Amygdala (tissue), 56 donors: Measurements from ENCODE around the gene ABI1.
"Not testable (repeated sequence)": the region's sequence is repeated elsewhere in the genome, so short reads cannot be mapped to it uniquely, and the experiment has no call there.

ENCODE experiments used
- DNase-seq, 56 donors: peaks; one replicate each; lab custom pipeline; 2025; lab: John Stamatoyannopoulos, UW

ABI1 gene

DNA sequence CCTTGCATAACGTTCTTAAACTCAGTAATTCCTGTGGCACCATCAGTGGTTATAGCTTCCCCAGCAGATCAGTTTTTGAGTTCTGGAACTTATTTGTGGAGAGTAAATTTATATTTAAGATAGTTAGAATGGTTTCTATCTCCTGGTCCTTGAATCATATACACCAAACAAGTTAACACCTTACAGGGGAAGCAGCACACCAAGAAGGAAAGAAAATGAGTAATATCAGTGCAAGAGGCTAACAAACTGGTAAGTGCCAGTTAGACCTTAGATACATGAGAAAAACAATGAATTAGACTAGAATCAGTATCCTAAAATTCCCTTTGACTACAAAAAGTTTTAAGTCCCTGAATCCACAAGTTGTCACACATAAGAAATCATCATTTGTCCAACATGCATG is 54.2 kb downstream of the ABI1 start:
- no peak for DNase-seq

DNA sequence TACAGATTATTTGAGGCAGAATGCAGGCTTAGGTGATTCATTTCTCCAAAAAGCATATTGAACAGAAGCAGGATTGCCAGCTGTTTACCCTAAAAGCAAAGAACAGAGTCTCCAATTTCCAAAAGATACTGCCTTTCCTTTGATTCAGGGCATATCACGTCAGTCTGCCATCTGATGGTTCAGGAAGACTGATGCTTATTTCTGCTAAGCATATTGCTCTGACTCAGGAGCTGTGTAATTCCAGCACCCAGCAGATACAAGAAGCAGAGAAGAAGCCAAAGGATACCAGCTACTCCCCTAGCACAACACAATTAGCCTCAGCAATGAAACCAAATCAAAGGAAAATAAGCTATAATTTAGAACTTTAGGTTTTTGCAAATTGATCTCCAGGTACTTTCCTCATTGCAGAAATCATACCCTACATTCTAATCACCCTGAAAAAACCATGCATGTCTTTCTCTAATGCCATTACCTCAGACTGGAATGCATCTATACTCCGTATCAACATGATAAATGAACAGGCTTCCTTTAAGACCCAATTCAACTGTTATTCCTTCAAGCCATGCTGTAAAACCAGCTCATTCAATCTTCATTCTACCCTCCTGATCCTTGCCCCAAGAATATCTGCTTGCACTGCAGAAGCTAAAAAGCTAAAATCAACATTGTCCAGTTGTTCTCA is 55.1 kb downstream of the ABI1 start:
- peak in 1 of 56 donors; percentile 7 for DNase-seq

GRCh38 chr10:26804418-26805393 is 56.1 kb downstream of the ABI1 start:
- DNase-seq: no peak

DNA sequence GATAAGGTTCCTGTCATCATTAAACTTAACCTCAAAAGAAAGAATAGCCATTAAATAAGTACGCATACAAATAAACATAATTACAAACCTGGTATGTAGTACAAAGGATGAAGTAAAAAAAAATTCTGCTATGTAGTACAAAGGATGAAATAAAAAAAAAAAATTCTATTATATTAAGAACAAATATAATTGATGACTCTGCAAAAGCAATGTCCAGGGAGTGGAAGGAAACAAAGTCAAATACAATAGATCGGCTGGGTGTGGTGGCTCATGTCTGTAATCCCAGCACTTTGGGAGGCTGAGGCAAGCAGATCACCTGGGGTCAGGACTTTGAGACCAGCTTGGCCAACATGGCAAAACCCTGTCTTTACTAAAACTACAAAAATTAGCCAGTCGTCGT is 56.9 kb downstream of the ABI1 start:
- DNase-seq: no peak

DNA sequence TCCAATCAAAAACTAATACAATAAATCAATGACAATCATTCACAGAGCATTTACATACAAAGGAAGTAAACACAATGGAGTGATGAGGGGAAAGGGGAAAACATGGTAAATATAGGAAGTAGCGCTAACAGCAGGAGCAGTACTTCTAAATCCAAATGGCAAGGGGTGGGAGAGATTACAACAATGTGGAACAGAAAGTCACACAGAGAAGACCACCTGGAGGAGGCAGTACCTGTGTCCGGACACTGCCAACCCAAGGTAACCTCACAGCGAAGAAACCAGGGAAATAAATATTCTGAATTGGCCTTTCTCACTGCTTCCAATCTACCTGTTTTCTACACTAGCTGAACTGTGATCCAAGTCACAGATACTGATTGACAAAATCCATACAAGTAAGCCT is 58.2 kb downstream of the ABI1 start:
- DNase-seq: no peak

- no peak for DNase-seq
Measured at GRCh38 chr10:26801831-26802230, 58.9 kb downstream of the ABI1 start.

- DNase-seq: no peak
Measured at GRCh38 chr10:26801274-26801673, 59.5 kb downstream of the ABI1 start.

GRCh38 chr10:26800468-26800867 is 60.3 kb downstream of the ABI1 start:
- DNase-seq: no peak

- peak in 5 of 56 donors; percentile 3 to 39 (median 25) for DNase-seq
Measured at GRCh38 chr10:26799342-26799741, 61.4 kb downstream of the ABI1 start.

GRCh38 chr10:26798298-26798697 is 62.5 kb downstream of the ABI1 start:
- no peak for DNase-seq

GRCh38 chr10:26797340-26797739 is 63.4 kb downstream of the ABI1 start:
- DNase-seq: no peak

DNA sequence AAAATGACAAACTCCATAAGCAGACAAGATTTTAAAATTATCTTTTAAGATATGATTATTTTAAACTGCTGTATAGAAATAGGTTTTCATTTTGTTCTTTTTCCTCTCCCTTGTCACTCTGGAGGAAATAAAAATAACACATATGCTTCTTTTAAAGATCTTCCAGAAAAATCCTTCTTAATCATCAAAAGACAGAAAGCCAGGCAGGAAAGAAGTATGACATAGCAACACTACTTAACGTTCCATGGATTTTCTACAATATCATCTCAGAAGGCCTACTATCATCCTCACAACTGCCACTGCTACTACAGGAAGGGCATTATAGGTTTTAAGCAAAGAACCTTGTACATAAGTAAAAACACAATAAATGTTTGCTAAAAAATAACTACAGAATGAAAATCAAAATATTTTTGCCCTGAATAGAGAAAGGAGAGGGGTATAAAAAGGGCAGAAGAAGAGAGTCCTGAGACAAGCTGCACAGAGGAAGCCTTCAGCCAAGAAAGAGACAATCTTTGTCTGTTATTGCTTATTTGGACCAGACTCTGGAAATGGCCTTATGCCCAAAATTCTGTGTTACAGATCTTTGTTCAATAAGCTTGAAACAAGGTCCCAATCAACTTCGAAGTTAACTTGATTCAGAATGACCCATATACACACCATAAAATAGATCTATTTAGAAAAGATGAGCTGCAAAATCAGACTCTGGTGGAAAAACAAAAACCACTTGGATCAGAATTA is 67.8 kb downstream of the ABI1 start:
- peak in 1 of 56 donors; percentile 6 for DNase-seq

GRCh38 chr10:26790221-26790995 is 70.3 kb downstream of the ABI1 start:
- DNase-seq: no peak

GRCh38 chr10:26789779-26790178 is 71.0 kb downstream of the ABI1 start:
- DNase-seq: not testable (repeated sequence)

GRCh38 chr10:26787362-26787761 is 73.4 kb downstream of the ABI1 start:
- DNase-seq: no peak

DNA sequence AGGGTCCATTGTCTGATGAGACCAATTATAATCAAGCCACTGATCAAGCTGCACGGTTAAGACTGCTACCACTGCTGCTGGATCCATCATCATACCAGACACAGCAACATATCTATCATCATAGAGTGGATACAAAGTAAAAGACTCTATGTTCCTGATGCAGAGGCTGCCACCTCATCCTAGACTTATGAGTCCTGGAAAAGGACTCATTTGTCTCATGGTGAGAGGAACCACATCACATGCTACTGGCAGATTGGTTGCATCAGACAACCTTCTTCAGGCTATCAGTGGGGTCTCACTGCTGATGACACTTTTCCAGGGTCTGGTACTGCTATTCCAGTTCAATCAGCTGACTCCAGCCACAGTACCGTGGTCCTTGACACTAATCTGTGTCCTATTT is 79.0 kb downstream of the ABI1 start:
- no peak for DNase-seq

- no peak for DNase-seq
Measured at GRCh38 chr10:26780793-26781601, 79.8 kb downstream of the ABI1 start.

DNA sequence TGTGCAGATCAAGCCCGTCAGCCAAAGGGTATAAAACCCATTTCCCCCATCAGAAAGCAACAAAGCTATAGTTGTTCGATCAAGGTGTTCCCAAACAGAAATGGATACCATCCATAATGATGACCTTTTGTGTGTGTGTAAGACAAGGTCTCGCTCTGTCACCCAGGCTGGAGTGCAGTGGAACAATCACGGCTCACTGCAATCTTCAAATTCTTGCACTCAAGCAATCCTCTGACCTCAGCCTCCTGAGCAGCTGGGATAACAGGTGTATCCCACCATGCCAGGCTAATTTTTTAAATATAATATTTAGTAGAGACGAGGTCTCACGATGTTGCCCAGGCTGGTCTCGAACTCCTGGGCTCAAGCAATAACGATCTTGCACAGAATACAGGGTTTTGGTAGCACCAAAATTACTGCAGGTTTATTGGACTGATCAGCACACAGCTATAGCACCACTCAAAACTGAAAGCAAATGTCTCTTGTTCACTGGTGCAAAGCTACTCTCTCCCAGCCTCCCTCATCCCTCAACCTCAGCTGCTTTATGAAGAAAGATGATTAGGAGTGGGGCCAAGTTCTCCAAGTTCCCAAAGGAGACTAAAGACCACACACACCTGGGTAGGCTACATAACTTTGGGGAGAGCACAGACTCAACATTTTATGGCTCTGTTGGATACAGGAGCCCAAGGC is 80.5 kb downstream of the ABI1 start:
- DNase-seq: no peak
